ENCODE data around the gene KRT83.
"Not testable (repeated sequence)": the region's sequence is repeated elsewhere in the genome, so short reads cannot be mapped to it uniquely, and the experiment has no call there.

KRT83 gene

DNA sequence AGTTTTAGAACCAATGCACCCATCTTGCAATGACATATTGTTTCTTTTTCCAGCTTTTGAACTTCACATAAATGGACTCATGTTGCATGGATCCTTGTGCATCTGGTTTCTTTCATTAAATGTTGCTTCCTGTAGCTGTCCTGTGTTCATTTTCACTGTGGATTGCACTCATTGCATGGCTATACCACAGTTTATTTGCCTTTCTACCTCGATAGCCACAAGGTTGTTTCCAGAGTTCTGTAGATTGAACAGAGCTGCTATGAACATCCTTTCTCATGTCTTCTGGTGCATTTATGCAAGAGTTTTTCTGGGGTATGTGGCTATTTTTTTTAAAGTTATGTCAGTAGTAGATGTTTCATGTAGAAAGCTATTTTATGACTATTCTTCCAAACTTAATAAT is 26.4 kb downstream of the KRT83 start:
- no peaks in the 10 kb centered on the region for H3K36me3 Mint-ChIP-seq
- no peak overlapping the region for H3K27ac Mint-ChIP-seq
- no peaks in the 10 kb centered on the region for H3K9me3 Mint-ChIP-seq
- H3K4me1 Mint-ChIP-seq: no peaks in the 10 kb centered on the region
- H3K4me3 Mint-ChIP-seq: no peak overlapping the region
- peaks cover 1% of the 10 kb centered on the region for H3K27me3 Mint-ChIP-seq

DNA sequence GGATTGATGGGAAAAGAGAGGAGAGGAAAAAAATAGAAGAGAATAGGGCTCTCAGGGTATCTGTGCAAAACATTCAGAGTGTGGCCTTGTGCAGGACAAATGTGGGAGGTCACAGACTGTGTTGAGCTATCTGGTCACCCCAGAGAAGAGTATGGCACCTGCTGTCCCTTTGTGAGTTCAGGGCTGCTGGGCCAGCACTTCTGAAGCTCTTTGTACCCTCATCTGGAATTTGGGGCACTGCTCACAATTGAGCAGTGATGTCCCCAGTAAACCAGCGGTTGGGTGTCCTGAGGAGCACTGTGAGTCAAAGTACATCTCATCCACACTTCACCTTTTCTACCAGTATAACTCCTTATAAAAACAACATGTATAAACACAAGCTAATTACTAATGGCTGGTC is 27.3 kb downstream of the KRT83 start:
- Mint-ChIP-seq H3K9me3 (no peaks in the 10 kb centered on the region), H3K4me3 (no peak overlapping the region), H3K4me1 (no peaks in the 10 kb centered on the region), H3K27ac (no peak overlapping the region), H3K36me3 (no peaks in the 10 kb centered on the region), H3K27me3 (peaks cover 1% of the 10 kb centered on the region)

DNA sequence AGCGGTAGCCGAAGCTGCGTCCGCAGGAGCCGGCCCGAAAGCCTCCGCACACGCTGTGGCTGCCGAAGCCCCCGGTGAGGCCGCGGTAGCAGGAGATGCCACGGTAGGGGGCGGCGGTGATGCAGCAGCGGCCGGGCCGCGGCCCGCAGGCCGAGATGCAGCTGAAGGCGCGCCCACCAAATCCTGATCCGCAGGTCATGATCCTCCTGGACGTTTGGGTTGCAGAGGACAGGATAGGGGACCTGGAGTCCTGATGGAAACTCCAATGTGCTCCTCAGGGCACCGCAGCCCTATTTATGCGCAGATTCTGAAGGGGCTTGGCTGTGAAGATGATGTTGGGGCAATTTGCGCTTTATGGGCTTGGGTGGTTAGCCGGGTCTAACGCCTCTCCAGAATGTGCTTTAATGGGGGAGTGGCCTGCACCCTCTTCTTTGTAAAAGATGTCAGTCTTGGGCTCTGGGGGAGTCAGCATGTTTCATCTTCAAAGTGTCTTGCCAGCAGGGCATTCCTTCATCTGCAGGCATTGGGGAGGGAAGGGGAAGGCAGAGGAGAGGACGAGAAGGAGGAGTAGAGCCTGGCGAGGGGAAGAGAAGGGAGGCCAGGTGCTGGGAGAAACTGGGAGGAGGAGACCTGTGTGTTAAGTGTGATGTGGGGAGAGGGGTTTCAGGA is 29.8 kb downstream of the KRT83 start, which contains the start of gene KRT81:
Gene KRT81 (minus strand): TSS at position 268 of the 669 bp plus-strand sequence. CDS start 69 bp downstream, at position 199.
- no peak within 1 kb of the TSS for H3K4me3 Mint-ChIP-seq

DNA sequence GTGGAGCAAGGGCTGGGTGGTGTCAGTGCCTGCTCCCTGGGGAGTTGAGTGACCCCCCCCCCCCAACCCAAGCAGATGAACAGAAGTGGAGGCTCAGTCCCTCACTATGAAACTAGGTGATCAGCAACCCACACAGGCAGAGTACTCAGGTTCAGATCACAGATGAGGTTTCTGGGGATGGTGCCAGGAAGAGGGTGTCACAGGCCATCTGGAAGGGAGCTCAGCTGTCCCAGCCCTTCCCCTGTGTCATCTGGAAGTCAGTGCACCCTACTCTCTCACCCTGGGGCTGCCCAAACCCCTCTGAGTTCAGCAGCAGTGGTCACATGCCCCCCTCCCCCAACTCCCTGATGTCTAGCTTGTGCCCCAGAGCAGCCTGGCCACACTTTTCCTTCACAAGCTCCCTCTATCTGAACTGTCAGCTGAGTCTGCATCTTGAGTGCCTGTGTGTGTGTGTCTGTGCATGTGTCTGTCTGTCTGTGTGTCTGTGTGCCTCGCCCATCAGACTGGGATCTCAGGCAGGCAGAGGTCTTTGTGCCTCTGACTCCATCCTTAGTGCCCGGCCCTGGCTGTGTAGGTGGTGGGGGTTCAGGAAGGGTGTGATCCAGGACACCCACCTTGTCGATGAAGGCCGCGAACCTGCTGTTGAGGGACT is 30.6 kb downstream of the KRT83 start:
- H3K27me3 Mint-ChIP-seq, H3K4me1 Mint-ChIP-seq, H3K9me3 Mint-ChIP-seq, H3K36me3 Mint-ChIP-seq, H3K27ac Mint-ChIP-seq, H3K4me3 Mint-ChIP-seq: not testable (repeated sequence)

More for the DNA sequence above, 29.8 kb downstream of the KRT83 start, which contains the start of gene KRT81:
- Mint-ChIP-seq H3K27ac (no peak within 1 kb of the TSS), H3K4me1 (peaks cover 7% of the 10 kb centered on the region), H3K9me3 (no peaks in the 10 kb centered on the region), H3K27me3 (no peaks in the 10 kb centered on the region), H3K36me3 (no peaks in the 10 kb centered on the region)

DNA sequence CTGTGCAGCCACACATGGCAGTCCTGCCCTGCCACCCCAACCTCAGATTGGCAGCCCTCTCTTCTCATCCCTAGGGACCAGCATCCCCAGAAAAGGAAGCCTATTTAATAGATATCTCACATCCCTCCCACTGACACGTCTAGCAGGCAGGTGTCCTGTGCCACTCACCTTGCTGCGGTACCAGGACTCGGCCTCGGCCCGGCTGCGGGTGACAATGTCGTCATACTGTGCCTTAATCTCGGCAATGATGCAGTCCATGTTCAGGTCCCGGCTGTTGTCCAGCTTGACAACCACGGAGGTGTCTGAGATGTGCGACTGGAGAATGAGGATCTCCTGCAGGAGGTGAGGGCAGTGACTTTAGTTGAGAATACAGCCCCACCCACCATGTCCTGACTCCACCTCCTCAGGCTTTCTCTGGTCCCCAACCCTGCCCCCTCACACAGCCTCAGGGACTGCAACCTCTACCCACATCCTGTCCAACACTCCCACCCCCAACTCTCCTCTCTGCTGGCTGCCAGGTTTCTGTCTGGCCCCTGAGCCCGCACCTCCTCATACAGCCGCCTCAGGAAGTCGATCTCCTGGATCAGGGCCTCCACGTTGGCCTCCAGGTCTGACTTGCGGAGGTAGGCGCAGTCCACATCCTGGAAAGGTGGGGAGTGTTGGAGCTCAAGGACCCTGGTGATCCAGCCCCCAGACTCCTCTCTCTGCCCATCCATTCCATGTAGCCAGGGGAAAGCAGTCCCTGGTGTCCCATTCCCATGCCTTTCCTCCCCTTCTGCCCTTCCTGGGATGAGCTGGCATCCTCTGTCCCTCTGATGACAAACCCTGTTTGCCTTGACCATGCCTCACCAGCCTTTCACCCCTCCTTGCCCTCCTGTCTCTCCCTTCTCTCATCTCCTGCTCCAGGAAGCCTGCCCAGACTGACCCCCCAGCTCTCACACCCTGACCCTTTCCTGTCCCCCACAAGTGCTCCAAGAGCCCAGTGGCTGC is 33.1 kb downstream of the KRT83 start:
- H3K4me1 Mint-ChIP-seq, H3K36me3 Mint-ChIP-seq, H3K27me3 Mint-ChIP-seq, H3K27ac Mint-ChIP-seq, H3K9me3 Mint-ChIP-seq, H3K4me3 Mint-ChIP-seq: not testable (repeated sequence)

DNA sequence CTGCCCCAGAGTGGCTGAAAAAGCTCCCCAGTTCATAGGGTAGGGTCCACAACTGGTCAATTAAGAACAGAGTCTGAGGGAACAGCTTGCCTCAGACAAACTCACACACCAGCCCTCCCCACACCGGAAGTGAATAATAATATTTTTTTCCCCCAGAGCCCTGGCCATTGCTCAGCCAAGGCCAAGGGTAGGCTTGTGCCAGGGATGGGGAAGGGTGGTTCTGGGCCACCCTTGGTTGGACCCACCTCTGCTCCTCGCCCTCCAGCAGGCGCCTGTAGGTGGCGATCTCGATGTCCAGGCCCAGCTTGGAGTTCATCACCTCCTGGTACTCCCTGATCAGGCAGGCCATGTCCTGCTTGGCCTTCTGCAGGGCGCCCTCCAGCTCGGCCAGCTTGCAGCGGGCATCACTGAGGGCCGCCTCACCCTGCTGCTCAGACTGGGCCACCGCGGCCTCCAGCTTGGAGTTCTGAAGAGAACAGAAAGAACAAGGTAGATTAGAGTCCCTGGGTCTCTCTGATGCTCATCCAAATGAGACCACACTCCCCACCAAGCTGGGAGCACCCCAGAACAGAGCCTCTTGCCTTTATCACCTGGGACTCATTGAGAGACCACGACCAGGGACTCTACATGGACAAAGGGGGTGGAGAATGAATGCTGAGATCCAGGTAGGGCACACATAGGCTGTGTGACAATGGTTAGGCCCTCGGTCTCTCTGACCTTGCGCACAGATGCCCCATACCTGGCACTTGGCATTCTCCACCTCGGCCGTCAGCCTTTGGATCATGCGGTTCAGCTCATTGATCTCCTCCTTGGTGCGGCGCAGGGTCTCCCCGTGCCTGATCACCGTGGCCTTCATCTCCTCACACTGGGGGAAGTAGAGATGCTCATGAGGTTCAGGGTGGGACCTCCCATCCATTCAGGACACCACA is 34.1 kb downstream of the KRT83 start:
- not testable (repeated sequence) for H3K27me3 Mint-ChIP-seq, H3K27ac Mint-ChIP-seq, H3K36me3 Mint-ChIP-seq, H3K4me3 Mint-ChIP-seq, H3K9me3 Mint-ChIP-seq, H3K4me1 Mint-ChIP-seq

DNA sequence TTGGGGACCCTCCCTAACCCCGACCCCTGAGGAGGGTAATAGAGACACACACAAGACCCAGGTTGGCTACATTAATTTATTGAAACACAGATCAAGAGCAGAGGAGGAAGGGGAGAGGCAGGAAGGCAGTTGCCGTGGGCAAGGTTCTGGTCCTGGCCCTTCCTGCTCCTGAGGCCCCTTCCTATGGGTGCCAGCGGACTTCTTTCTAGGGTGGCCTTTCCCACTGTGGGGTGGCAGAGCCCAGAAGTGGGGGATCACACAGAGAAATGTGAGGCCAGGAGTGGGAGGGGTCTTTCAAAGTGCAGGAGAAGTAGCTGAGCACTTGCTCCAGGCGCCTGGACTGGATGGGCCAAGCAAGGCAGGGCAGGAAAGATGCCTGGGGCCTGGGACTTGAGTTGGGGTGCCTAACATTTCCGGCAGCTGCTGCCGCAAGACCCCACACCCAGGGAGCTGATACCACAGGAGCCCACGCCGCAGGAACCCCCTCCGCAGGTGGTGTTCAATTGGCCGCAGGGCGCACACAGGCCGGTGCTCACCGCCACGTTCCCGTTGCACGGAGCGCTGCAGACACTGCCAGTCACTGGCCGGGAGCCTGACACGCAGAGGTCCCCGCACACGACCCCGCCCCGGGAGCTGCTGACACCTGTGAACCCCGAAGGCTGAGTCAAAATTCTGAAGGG is 35.2 kb downstream of the KRT83 start:
- Mint-ChIP-seq H3K27ac (no peak overlapping the region), H3K36me3 (no peaks in the 10 kb centered on the region), H3K9me3 (no peaks in the 10 kb centered on the region), H3K4me1 (peaks cover 7% of the 10 kb centered on the region), H3K27me3 (no peaks in the 10 kb centered on the region), H3K4me3 (no peak overlapping the region)

DNA sequence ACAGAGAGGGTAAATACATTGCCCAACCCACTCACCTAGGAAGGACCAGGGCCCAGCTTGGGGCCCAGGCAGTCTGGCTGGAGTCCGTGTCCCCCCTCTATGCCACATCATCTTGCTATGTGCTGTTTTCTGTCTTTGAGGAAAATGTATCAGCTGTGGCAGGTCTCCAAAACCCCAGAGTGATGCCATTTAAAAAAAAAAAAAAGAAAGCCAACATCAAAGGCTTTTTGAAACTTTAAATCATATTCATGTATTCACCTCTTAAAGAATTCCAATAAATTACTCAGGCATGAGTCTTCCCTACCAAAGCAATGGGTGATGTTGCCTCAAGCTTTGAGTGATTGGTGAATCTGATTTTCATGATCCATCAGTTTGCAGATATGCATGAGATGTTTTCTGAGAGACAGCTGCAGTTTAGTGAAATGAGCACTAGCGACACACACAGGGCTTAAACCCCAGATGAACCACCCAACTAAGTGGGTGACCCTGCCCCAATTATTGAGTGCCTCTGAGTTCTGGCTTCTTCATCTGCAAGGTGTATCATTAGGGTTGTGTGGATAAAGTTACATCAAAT is 35.9 kb downstream of the KRT83 start:
- Mint-ChIP-seq H3K27me3 (no peaks in the 10 kb centered on the region), H3K27ac (no peak overlapping the region), H3K4me3 (no peak overlapping the region), H3K4me1 (peaks cover 7% of the 10 kb centered on the region), H3K36me3 (no peaks in the 10 kb centered on the region), H3K9me3 (no peaks in the 10 kb centered on the region)

DNA sequence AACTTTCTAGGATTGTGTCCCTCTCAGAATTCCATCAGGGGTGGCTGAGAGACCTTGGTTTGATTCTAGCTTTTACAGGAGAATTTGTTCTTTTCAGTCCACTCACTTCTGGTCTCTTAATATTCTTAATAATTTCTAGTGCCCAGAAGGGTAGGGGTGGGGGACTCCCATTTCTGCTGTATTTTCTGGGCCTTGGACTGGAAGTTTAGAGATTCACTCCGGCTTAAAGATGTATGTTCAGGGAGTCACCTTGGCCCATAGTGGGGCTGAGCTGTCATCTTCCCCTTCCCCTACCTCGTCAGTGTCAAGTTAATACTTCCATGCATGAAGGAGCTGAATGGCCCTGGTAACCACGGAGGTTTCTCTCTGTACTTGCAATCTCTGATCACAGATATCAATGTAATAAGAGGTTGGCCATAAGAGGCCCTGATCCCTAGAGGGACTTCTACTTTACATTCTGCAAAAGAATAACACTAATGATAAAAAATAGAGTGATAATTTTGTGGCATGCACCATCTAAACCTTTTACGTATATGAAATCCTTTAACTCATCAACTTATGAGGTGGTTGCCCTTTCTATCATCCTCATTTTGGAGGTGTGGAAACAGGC is 36.5 kb downstream of the KRT83 start:
- Mint-ChIP-seq H3K9me3 (no peaks in the 10 kb centered on the region), H3K4me1 (peaks cover 7% of the 10 kb centered on the region), H3K27ac (no peak overlapping the region), H3K4me3 (no peak overlapping the region), H3K36me3 (no peaks in the 10 kb centered on the region), H3K27me3 (no peaks in the 10 kb centered on the region)

DNA sequence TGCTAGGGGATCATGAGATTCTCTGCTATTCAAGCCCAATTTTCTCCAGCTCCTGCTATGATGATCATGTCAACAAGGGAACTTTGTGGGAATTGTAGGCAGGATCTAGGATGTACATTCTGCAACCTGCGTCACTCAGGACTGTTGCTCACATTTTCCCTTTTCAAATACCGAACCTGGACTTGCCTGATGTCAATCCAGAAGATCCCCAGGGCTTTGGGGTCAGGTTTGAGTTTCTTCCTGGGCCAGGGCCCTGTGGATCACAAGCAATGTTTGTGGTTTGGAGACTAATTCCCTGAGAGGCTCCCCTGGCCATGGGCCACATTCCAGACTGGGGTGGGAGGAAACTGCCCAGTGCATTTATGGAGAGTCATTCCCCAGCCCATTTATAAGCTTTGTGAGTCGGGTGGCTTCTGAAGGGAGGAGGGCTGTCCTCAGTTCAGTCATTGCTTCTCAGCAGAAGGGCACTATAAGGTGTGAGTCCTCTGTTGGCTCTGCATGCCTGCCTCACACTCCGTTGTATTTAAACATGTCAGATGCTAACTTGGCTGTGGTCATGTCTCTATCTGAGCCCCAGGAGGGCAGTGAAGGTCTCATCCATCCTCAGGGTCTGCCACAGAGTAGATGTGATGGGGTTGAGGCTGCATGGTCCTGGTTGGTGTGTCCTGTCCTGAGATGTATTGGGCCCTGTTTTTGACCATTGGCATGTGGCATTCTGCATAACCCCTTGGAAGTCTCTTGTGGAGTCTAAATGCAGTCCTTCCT is 40.2 kb downstream of the KRT83 start:
- no peaks in the 10 kb centered on the region for H3K27me3 Mint-ChIP-seq
- no peaks in the 10 kb centered on the region for H3K36me3 Mint-ChIP-seq
- H3K4me3 Mint-ChIP-seq: no peak overlapping the region

DNA sequence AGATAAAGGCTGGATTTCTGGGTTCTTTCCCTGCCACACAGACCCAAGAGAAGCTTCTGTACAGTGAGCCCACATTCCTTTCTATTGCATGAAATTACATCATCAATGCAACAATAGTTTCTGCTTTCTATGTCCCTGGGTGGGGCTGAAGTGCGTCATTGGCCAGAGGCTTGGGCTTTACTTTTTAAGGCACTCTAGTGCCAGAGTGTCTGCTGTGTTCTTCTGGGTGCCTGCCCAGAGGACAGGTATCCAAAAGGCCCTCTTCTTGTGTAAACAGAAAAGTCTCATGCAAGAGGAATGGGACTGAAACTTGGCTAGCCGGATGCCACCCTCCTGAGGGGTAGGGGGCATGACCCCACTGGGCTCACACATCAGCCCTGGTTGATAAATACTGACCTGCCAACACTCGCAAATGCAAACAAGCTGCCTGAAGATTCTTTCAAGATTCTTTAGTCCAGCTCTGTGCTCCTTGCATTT is 40.8 kb downstream of the KRT83 start:
- H3K4me1 Mint-ChIP-seq: peaks cover 5% of the 10 kb centered on the region
- H3K27ac Mint-ChIP-seq: no peak overlapping the region
- no peaks in the 10 kb centered on the region for H3K27me3 Mint-ChIP-seq
- no peaks in the 10 kb centered on the region for H3K9me3 Mint-ChIP-seq
- H3K36me3 Mint-ChIP-seq: no peaks in the 10 kb centered on the region
- H3K4me3 Mint-ChIP-seq: no peak overlapping the region

More for the DNA sequence above, 40.2 kb downstream of the KRT83 start:
- Mint-ChIP-seq H3K4me1 (peaks cover 5% of the 10 kb centered on the region), H3K27ac (no peak overlapping the region), H3K9me3 (no peaks in the 10 kb centered on the region)

DNA sequence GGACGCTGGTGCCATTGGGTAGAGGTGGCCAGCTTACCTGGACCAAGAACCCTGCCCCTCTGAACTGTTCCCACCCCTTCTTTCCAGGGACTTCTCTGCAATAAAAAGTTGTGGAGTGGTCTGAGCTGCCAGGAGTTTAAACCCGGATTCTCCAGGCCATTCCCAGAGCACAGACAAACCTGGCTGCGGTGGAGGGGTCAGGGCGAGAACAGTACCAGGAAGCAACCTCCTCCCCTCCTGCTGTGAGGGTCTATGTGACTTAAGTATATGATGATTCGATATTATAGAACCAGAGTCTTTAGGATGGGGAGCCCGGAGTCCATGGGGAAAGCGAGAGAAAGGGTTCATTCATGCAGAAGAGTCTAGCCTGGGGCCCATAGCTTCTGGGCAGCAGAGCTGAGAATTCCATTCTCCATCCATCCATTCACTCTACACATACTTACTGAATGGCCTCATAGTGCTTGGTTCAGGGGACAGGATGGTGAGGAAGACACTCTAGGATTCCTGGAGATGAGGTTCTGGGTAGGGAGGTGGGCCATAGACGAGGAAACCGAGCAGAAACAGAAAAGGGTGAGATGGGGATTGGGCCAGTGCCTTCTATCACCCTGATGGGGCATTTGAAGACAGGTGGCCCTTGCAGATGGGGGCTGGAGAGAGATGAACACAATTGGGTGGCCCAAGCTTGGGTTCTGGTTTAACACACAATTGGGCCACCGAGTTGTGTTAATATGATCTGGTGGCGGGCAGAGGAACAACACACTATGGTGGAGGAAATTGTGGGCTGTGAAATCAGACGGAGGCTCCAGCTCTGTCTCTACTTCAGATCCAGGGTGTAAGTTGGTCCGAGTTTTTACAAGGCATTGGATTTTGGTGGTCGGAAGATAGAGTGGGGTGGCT is 41.5 kb downstream of the KRT83 start:
- Mint-ChIP-seq H3K4me1 (peaks cover 5% of the 10 kb centered on the region), H3K36me3 (no peaks in the 10 kb centered on the region), H3K9me3 (no peaks in the 10 kb centered on the region), H3K27ac (no peak overlapping the region), H3K27me3 (no peaks in the 10 kb centered on the region), H3K4me3 (no peak overlapping the region)

All from activated naive CD4-positive, alpha-beta T cell treated with anti-CD3 and anti-CD28 coated beads, Interleukin-2, amount 50 U/mL, for 24 hours (primary cell).